Stomach (tissue), 4 donors: ENCODE results near the gene LIPT2.

Experiments
- CTCF ChIP-seq, 7 experiments: fragments of 450-650 bp in 4 of 7; fragments of 200-600 bp in 3 of 7; sonication (generic) in 3 of 7; IDR thresholded peaks; one replicate each; pipeline ENCODE4 v1.5.1; 2016 to 2019; ENCODE audit warnings: antibody characterized with exemption in 7 of 7, control low read depth in 2 of 7, mild to moderate bottlenecking in 1 of 7
- POLR2AphosphoS5 ChIP-seq, 3 donors: sonication (generic); formaldehyde crosslinking; IDR thresholded peaks; one replicate each; pipeline ENCODE4 v1.6.1; 2016; ENCODE audit warnings: antibody characterized with exemption in 3 of 3

GRCh38 chr11:74471037-74471436 is 22.5 kb downstream of the LIPT2 start:
- TF ChIP-seq CTCF (IDR thresholded peaks at IDR 0.05) (no peak), POLR2AphosphoS5 (IDR thresholded peaks at IDR 0.05) (no peak)
